Lower leg skin (tissue), 4 donors: Measurements from ENCODE around the gene NDUFB7. TPM values are rescaled to one million over a fixed set of nuclear protein-coding genes. Genes with fewer than 3 reads are reported as not detected.

ENCODE experiments used
- DNase-seq, 2 donors: peaks; one replicate each; pipeline ENCODE4 v3.0.0-alpha.2; 2019; ENCODE audit warnings: low spot score in 2 of 2
- H3K4me3 ChIP-seq: fragments of 200-600 bp; sonication (generic); 2 replicates; pipeline ENCODE4 v1.5.1; 2017; ENCODE audit warnings: mild to moderate bottlenecking, low read depth; ENCODE audit not compliant: poor library complexity, severe bottlenecking
- POLR2A ChIP-seq, 2 donors: fragments of 450-650 bp; IDR thresholded peaks; one replicate each; pipeline ENCODE4 v1.6.1; 2016 to 2017; ENCODE audit warnings: antibody characterized with exemption in 2 of 2, mild to moderate bottlenecking in 1 of 2, moderate library complexity in 1 of 2
- WGBS, 2 donors: methylation state at CpG; one replicate each; pipeline ENCODE4 v1.1.5; 2018; 5-methylcytosine and 5-hydroxymethylcytosine counted together
- intact Hi-C: fragments of 100-400 bp; cut with DNase I; formaldehyde crosslinking; loops from one replicate; pipeline ENCODE4 v1.15.0; 2023; ENCODE audit warnings: low total_unique reads
- microRNA counts, 2 donors: library from miRNA; unstranded; fragments of <30 nt; microRNA quantifications; one replicate each; lab custom pipeline; 2016
- microRNA-seq, 2 donors: library from miRNA; unstranded; fragments of <30 nt; microRNA quantifications; one replicate each; pipeline ENCODE4, GENCODE V29; 2016; ENCODE audit warnings: borderline replicate concordance in 2 of 2, borderline number of aligned reads in 1 of 2
- total RNA-seq, 4 donors: library from RNA; depleted of rRNA; stranded (reverse); fragments of >200 nt; gene quantifications; one replicate each; pipeline ENCODE4 v1.1.0, GENCODE V29; 2016
- TF ChIP-seq, protein P1 (sequence below), 3 donors: fragments of 450-650 bp; IDR thresholded peaks; one replicate each; pipeline ENCODE4 v1.5.1; 2016; ENCODE audit warnings: antibody characterized with exemption in 3 of 3, mild to moderate bottlenecking in 3 of 3, moderate library complexity in 2 of 3

Gene NDUFB7
- total RNA-seq, 4 donors from 2014 or later, result 219 to 332 (median 280) TPM

DNA sequence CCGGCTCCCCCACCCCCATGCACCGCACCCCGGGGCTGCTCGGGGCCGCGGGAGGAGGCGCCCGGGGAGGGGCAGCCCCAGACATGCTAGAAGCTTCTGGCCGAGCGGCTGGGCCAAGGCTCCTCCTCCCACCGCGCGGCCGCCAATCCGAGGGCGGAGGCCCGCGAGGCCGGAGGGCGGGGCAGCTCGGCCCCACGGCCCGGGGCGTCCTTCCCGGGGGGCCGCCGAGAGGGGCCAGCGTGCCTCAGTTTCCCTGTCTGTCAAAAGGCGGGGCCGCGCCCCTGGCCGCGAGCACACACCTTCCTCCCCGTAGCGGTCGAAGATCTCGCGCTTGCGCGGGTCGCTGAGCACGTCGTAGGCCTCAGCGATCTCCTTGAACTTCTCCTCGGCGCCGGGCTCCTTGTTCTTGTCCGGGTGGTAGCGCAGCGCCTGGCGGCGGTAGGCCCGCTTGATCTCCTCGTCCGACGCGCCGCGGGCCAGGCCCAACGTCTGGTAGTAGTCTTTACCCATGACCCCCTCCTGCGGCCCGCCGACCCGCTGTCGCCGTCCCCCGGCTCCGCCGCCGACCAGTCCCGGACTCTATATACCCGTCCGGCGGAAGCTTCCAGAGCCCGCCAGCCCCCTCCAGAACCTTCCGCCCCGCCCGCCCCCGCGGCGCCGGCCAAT lies 53.9 kb downstream of the NDUFB7 start, which contains the start of gene DNAJB1:
Gene DNAJB1 (minus strand): TSS at position 558 of the 666 bp plus-strand sequence. CDS start 48 bp downstream, at position 510.
- intact Hi-C loops, result no loop called here
- DNase-seq, result peak in 1 of 2 donors; percentile 96
- WGBS, 2 donors, result 0 to 1% methylated on average over 5 to 24 of the region's 82 CpGs

DNA sequence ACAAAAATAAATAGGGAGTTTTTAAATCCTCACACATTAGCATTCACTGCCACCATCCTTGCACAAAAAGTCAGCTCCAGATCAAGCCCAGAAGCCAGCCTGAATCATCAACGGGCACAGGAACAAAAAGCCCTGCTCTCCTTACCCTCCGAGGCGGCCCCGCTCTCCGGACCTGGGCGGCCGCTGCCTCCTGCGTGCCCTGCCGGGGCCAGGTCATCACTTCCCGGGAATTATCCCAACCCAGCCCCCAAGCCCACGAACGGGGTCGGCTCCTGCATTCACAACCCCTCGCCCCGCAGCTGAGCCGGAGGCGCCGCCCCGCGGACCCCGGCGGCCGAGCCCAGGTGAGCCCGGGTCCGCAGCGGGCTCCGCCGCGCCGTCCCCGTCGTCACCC lies 54.4 kb downstream of the NDUFB7 start:
- DNase-seq, result no peak
- intact Hi-C loops, result no loop called here
- H3K4me3 ChIP-seq, result peak overlapping the region; percentile 80
- TF ChIP-seq, protein P1, sequence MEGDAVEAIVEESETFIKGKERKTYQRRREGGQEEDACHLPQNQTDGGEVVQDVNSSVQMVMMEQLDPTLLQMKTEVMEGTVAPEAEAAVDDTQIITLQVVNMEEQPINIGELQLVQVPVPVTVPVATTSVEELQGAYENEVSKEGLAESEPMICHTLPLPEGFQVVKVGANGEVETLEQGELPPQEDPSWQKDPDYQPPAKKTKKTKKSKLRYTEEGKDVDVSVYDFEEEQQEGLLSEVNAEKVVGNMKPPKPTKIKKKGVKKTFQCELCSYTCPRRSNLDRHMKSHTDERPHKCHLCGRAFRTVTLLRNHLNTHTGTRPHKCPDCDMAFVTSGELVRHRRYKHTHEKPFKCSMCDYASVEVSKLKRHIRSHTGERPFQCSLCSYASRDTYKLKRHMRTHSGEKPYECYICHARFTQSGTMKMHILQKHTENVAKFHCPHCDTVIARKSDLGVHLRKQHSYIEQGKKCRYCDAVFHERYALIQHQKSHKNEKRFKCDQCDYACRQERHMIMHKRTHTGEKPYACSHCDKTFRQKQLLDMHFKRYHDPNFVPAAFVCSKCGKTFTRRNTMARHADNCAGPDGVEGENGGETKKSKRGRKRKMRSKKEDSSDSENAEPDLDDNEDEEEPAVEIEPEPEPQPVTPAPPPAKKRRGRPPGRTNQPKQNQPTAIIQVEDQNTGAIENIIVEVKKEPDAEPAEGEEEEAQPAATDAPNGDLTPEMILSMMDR (IDR thresholded peaks at IDR 0.05), result no peak
- no peak for TF ChIP-seq POLR2A (IDR thresholded peaks at IDR 0.05)
- 0 to 1% methylated on average over 20 to 27 of the region's 32 CpGs for WGBS, 2 donors

More for the DNA sequence above, 53.9 kb downstream of the NDUFB7 start, which contains the start of gene DNAJB1:
- TF ChIP-seq, protein P1 (IDR thresholded peaks at IDR 0.05), result no peak
- peak in 1 of 2 donors; percentile 92 for TF ChIP-seq POLR2A (IDR thresholded peaks at IDR 0.05)
- peak within 1 kb of the TSS; percentile 80 for H3K4me3 ChIP-seq

DNA sequence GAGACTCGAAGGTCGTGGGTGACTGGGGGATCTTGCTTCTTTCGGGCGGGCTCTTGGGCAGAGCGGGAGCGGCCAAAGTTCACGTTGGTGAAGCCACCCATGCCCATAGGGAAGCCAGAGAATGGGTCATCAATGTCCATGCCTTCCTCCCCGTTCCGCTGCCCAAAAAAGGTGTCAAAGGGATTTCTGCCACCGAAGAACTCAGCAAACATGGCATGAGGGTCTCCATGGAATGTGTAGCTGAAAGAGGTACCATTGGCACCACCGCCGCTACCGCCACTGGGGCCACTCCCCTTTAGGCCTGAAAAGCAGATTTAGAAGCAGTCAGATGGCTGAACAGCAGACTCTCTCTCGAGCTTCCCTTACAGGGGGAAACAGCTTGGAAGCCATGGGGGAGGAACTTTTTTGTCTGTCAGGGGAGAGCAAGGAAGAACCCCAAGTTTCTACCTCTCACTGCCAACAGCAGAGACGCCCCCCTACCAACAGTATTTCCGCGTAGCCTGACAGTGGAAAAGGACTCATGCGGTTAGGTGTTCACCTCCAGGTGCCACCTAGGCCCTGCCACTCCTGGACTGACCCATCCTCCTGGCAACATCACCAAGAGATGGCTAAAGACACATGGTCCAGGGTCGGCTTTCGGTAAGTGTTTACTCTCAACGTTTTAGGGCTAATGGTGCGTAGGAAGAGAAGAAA lies 55.0 kb downstream of the NDUFB7 start:
- 14 to 21% methylated on average over 21 of the region's 22 CpGs for WGBS, 2 donors
- H3K4me3 ChIP-seq, result peak overlapping the region; percentile 80
- DNase-seq, result no peak
- intact Hi-C loops, result no loop called here
- no peak for TF ChIP-seq POLR2A (IDR thresholded peaks at IDR 0.05)
- TF ChIP-seq, protein P1 (IDR thresholded peaks at IDR 0.05), result no peak

MicroRNAs encoded within 50 kb of the gene (microRNA counts, 767-probe panel; counts per million panel counts)
- microRNA hsa-miR-639 (lab: Ali Mortazavi, UCI), result 0 to 358 counts per million in 2 donors

Small RNA genes lying within 50 kb of the gene (microRNA-seq; reads per million reads assigned to microRNA genes)
- gene MIR639, result 0 to 0.68 reads per million in 2 donors

Other genes starting within 250 kb of the NDUFB7 start
- 10 to 100 TPM in 3 of 4 donors, 1 to 10 TPM in 1; 8.0 to 18.6 (median 15.6) TPM for gene ADGRE5, start 190.6 kb downstream of the NDUFB7 start, total RNA-seq
- gene DDX39A, start 152.7 kb downstream of the NDUFB7 start, total RNA-seq, result 100 to 1,000 TPM in 1 of 4 donors, 10 to 100 TPM in 3; 65.7 to 128 (median 76.4) TPM
- gene PKN1, start 138.8 kb downstream of the NDUFB7 start, total RNA-seq, result 10 to 100 TPM; 13.2 to 30.9 (median 16.4) TPM
- under 1 TPM in 1 of 4 donors, not detected in 3; 0.62 TPM for gene PTGER1, start 96.7 kb downstream of the NDUFB7 start, total RNA-seq
- 100 to 1,000 TPM; 135 to 217 (median 164) TPM for gene GIPC1, start 75.9 kb downstream of the NDUFB7 start, total RNA-seq
- gene DNAJB1, start 53.7 kb downstream of the NDUFB7 start, total RNA-seq, result 100 to 1,000 TPM in 2 of 4 donors, 10 to 100 TPM in 2; 96.2 to 107 (median 99.6) TPM
- 100 to 1,000 TPM; 117 to 165 (median 147) TPM for gene TECR, start 42.5 kb downstream of the NDUFB7 start, total RNA-seq
- under 1 TPM in 1 of 4 donors, not detected in 3; 0.84 TPM for gene CLEC17A, start 11.0 kb upstream of the NDUFB7 start, total RNA-seq
- not detected for gene ADGRE3, start 102.8 kb upstream of the NDUFB7 start, total RNA-seq
- 10 to 100 TPM; 14.0 to 26.8 (median 16.6) TPM for gene ZNF333, start 118.0 kb upstream of the NDUFB7 start, total RNA-seq
- gene ADGRE2, start 206.5 kb upstream of the NDUFB7 start, total RNA-seq, result 10 to 100 TPM in 1 of 4 donors, 1 to 10 TPM in 3; 4.5 to 10.7 (median 7.1) TPM